Right cardiac atrium (tissue), 5 donors: ENCODE data around the gene TRIM17. TPM values are rescaled to one million over a fixed set of nuclear protein-coding genes. Genes with fewer than 3 reads are reported as not detected.
A peak's percentile ranks its signal among the peaks of the same experiment; 100 is the strongest.

Source experiments
- ATAC-seq, 2 donors: fragments of 200-7000 bp; cut with Tn5 transposase; one replicate each; pipeline versions ENCODE4 v1.8.0 to v1.9.1; 2020; ENCODE audit warnings: moderate library complexity in 2 of 2, mild to moderate bottlenecking in 1 of 2
- DNase-seq, 3 donors: peaks; one replicate each; pipeline ENCODE4 v3.0.0-alpha.2; 2020
- H3K27ac ChIP-seq: one replicate; pipeline ENCODE4 v1.5.1; 2013; ENCODE audit warnings: mild to moderate bottlenecking, low read length, control low read depth, moderate library complexity
- H3K27me3 ChIP-seq: one replicate; pipeline ENCODE4 v1.6.1; 2013; ENCODE audit not compliant: control insufficient read depth, insufficient read depth
- H3K4me1 ChIP-seq: one replicate; pipeline ENCODE4 v1.6.1; 2013; ENCODE audit warnings: low read length; ENCODE audit not compliant: control insufficient read depth, insufficient read depth
- H3K4me3 ChIP-seq: one replicate; pipeline ENCODE4 v1.5.1; 2013; ENCODE audit warnings: low read length, control low read depth
- H3K9me3 ChIP-seq: one replicate; pipeline ENCODE4 v1.6.1; 2013; ENCODE audit warnings: low read length; ENCODE audit not compliant: control insufficient read depth
- WGBS: extraction: QIAGEN DNeasy Blood & Tissue Kit; methylation state at CpG from one replicate; pipeline ENCODE4 v1.1.7; 2013; 5-methylcytosine and 5-hydroxymethylcytosine counted together
- intact Hi-C, 4 donors: fragments of 100-400 bp; cut with DNase I; formaldehyde crosslinking; loops; one replicate each; pipeline versions ENCODE4 v1.11.0 to v1.14.0; 2022 to 2023
- polyA plus RNA-seq: library from polyadenylated mRNA; stranded (reverse); fragments of 200-250 nt; gene quantifications from one replicate; pipeline ENCODE4 v1.2.3, GENCODE V29; 2013
- total RNA-seq, 4 donors: library from RNA; stranded (reverse); fragmentation: NEBNext Ultra II Directional; extraction: Animal tissue kit (Norgen Biotek cat#: 25700); gene quantifications; one replicate each; pipeline ENCODE4 v1.2.1, GENCODE V29; 2021
- donor health status: healthy with polysubstance abuse.
- donor health status: DM: no; HTN: yes; CAD: no.
- donor health status: DM: no; HTN: no; CAD: no.
- donor health status: DM: no; HTN: yes; CAD: no; lungs with severe emphysema.
- donor health status: DM: yes; HTN: yes; CAD: no.

TRIM17 gene
- total and polyA plus RNA-seq, 5 donors = 0.41 to 2.4 (median 0.83) TPM

DNA sequence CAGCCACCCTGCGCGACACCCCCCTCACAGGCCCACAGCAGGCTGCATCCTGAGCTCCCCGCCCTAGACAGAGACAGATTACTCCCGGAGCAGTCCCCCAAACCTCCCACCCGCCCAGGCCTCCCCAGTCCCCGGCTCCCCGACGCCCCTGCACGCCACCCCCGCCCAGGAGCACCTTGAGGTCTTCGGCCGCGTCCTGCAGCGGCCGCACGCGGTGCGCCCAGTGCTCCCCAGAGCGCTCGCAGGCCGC is 10.8 kb downstream of the TRIM17 start:
- ATAC-seq (peak in 1 of 2 donors; percentile 14), DNase-seq (peak in 2 of 3 donors; percentile 23 to 66)
- Histone ChIP-seq H3K4me1 (peaks cover 9% of the 10 kb centered on the region), H3K4me3 (peak overlapping the region; percentile 73), H3K27me3 (no peaks in the 10 kb centered on the region), H3K9me3 (no peaks in the 10 kb centered on the region), H3K27ac (no peak overlapping the region)
- intact Hi-C loops = no loop called here
- under 1% methylated on average over 21 of the region's 21 CpGs for WGBS

DNA sequence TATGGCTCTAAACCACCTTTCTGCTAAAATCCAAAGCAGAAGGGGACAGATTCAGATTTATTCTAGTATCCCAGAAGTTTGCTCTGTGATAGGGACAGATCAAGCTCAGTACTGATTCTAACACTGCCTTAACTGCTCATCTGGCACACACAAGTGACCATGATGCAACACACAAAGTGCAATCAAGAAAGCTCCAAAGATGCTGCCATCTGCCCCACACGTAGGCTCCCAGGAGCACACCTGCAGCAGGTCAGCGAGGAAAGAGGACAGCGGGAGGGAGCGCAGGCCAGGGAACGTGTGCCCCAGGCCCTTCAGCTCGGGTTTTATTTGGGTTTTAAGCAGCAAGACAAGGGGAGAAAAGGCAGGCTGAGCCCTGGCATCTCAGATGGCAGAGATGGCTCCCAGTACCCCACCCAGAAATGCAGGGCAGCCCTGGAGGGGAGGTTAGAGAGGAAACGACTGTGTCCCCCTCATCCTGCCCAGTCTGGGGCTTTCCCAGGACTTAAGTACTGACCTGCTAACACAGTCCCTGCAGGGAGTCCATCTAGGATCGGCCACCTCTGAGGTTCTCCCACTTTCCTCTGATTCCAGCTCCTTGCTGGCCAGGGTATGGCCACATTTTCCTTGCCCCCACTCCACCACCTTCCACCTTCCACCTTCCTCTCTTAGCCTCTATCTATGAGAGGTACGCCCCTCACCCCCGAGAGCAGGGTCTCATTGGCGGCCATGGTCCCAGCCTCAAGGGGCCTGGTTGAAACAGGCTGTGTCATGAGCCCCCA is 11.3 kb downstream of the TRIM17 start:
- 29% methylated on average over 11 of the region's 11 CpGs for WGBS
- H3K27ac ChIP-seq = no peak overlapping the region
- intact Hi-C loops = no loop called here

DNA sequence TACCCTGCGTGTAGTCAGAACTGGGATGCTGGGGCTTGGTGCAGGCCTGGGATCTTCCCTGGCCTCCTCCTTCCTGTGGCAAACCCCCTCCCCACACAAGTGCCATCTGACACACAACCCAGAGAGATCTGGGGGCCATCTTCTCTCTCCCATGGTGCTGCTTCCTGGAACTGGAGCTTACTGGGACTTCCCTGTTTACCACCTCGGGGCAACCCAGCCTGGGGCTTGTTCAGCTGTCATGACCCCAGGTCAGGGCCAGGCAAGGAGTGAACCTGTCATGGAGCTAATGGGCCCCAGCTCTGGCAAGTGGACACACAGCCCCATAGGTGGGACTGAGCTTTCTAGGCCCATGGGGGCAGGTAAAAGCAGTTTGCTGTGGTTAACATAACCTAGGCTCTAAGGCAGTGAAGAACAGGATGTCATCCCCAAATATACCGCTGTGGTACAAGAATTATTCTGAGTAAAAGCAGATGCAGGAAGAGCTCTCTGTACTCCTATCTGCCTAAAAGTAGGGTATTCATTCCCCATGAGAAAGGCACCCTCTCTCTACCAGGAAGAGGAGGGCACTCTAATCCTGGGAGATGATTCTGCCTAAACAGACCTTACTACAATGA is 12.4 kb downstream of the TRIM17 start:
- ATAC-seq (no peak), DNase-seq (no peak)
- Histone ChIP-seq H3K9me3 (no peaks in the 10 kb centered on the region), H3K4me1 (peaks cover 9% of the 10 kb centered on the region), H3K4me3 (no peak overlapping the region), H3K27me3 (no peaks in the 10 kb centered on the region), H3K27ac (no peak overlapping the region)
- intact Hi-C loops = loop anchor here in 1 of 4 donors (5.0 kb wide), 1 partner anchor 287 kb away; no protein-coding TSS in a partner anchor
- WGBS = 82% methylated on average over 3 of the region's 3 CpGs

More for the DNA sequence above, 11.3 kb downstream of the TRIM17 start:
- peaks cover 9% of the 10 kb centered on the region for H3K4me1 ChIP-seq
- H3K9me3 ChIP-seq = no peaks in the 10 kb centered on the region
- peak overlapping the region; percentile 73 for H3K4me3 ChIP-seq
- H3K27me3 ChIP-seq = no peaks in the 10 kb centered on the region
- no peak for ATAC-seq
- DNase-seq = no peak

DNA sequence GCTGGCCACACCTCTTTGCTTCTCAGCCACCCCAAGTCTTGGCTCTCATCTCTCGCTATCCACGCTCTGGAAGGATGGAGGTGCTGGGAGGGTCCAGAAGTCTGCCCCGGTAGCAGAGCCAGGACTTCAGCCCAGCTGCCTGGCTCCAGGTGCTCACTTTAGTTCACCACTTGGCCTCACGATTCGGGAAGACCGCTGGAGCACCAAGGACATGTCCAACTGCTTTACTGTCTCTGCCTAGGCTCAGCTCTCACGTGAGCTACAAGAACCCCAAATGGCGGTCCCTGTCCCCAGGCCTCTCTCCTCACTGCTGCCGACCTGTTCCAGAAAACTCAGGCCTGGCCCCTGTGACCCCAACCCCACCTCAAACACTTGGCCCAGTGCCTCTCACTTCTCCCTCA is 13.4 kb downstream of the TRIM17 start:
- DNase-seq = no peak
- no peak overlapping the region for H3K27ac ChIP-seq
- H3K4me3 ChIP-seq = no peak overlapping the region
- peaks cover 9% of the 10 kb centered on the region for H3K4me1 ChIP-seq
- H3K9me3 ChIP-seq = no peaks in the 10 kb centered on the region
- intact Hi-C loops = loop anchor here in 1 of 4 donors (5.0 kb wide), 1 partner anchor 286 kb away; no protein-coding TSS in a partner anchor
- no peak for ATAC-seq
- 91% methylated on average over 9 of the region's 9 CpGs for WGBS
- no peaks in the 10 kb centered on the region for H3K27me3 ChIP-seq

DNA sequence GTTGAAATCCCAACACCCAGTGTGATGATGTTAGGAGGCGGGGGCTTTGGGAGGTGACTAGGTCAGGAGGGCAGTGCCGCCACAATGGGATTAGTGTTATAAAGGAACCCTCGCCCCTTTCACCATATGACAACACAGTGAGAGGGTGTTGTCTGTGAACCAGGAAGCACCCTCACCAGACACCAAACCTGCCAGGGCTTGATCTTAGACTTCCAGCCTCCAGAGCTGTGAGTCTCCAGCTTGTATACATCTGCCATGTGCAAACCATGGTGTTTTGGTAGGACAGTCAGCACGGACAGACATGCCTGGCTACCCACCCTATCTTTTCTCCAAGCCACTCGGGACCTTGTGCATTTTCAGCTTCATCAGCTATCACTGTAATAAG is 14.0 kb downstream of the TRIM17 start:
- Histone ChIP-seq H3K27ac (no peak overlapping the region), H3K9me3 (no peaks in the 10 kb centered on the region), H3K4me3 (no peak overlapping the region), H3K27me3 (no peaks in the 10 kb centered on the region), H3K4me1 (peaks cover 9% of the 10 kb centered on the region)
- WGBS = 93% methylated on average over 5 of the region's 5 CpGs
- intact Hi-C loops = loop anchor here in 1 of 4 donors (5.0 kb wide), 1 partner anchor 285 kb away; no protein-coding TSS in a partner anchor
- ATAC-seq (no peak), DNase-seq (no peak)

DNA sequence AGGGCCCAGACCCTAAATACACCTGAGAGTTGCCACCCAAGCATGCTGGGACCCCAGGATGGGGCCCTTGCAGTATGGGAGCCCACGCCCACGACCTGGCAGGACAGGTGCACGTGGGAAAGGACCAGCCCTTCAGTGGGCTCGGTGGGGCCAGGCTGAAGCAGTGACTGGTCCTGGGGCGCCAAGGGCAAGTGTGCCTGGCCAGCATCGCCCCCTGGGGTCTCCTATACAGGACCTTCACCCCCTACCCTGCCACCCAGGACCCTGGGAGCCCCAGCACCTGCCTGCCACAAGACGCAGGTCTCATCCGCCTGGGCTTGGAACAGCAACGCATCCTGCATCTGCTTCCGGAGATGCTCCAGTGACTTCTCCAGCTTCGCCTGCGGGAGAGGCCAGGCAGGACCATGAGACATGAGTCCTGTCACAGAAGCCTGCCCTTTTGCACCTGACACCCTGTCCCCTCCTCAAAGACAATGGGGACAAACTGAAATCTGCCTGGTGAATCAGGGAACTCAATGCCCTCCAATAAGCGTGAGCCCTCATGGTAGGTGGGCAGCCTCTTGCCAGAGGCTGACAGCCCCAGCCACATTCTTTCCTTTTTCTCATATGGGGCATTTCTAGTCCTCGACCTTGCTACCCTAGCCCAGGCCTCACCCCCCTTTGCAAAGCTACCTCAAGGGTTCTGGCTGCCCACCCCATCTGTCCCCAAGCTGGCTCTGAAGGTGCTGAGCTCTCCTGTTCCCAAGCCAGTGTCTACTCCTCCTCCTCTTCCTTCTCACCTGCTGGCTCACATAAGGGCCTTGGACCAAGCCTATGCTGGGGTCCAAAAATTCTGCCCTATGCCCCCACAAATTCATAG is 14.7 kb downstream of the TRIM17 start:
- Histone ChIP-seq H3K27me3 (no peaks in the 10 kb centered on the region), H3K4me1 (peaks cover 9% of the 10 kb centered on the region), H3K9me3 (no peaks in the 10 kb centered on the region), H3K27ac (no peak overlapping the region), H3K4me3 (no peak overlapping the region)
- intact Hi-C loops = loop anchor here in 1 of 4 donors (5.0 kb wide), 1 partner anchor 285 kb away; no protein-coding TSS in a partner anchor
- DNase-seq (no peak), ATAC-seq (no peak)
- WGBS = 93% methylated on average over 14 of the region's 14 CpGs

DNA sequence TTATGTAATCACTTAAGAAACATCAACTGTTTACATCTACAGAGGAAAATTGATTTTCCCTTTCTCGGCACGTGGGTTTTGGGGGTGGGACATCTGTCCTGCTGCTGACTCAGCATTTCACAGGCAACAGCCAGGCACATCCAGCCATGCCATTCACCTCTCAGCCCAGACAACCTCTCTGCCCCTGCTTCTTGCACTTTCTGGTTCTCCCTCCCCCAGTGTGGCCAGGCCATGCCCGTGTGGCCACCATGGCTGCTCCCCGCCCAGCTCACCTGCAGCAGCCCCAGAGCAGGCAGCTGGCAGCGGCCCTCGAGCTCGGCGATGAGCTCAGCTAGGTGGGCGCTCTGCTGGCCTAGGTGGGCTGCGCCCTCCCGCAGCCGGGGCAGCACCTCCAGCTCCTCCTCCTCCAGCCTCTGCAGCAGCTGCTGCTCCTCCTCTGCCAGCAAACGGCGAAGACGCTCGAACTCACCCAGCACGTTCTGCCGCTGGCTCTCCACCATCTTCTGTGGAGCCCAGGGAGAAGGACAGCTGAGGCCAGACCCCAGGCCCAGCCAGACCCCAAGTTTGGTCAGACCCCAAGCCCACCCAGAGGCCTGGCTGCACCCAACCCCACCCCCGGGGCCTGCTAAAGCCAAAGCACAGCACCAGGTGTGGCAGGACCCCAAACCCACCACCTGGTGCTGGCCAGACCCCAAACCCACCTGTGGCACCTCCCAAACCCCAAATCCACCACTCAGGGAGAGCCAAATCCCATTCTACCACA is 15.8 kb downstream of the TRIM17 start:
- WGBS = 90% methylated on average over 19 of the region's 19 CpGs
- H3K4me3 ChIP-seq = no peak overlapping the region
- no peaks in the 10 kb centered on the region for H3K27me3 ChIP-seq
- DNase-seq (no peak), ATAC-seq (no peak)
- no peak overlapping the region for H3K27ac ChIP-seq
- H3K4me1 ChIP-seq = peaks cover 9% of the 10 kb centered on the region
- H3K9me3 ChIP-seq = no peaks in the 10 kb centered on the region
- intact Hi-C loops = loop anchor here in 1 of 4 donors (5.0 kb wide), 1 partner anchor 284 kb away; no protein-coding TSS in a partner anchor

DNA sequence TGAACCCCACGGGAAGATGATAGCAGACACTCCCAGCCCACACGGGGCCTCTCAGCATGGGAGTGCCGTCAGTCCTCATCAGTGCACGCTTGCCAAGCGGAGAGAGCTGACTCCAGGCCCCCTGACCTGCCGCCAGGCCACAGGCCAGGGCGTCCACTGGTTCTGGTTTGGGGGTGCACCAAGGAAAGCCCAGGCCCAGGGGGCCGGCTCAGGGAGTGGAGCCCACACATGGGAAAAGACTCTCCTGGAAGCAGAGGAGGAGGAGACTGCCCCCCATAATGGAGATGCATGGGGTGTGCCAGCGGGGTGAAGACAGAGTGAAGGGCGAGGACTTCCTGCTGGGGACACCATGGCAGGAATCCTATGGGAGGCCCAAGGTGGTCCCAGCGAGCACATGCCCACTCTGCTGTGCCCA is 16.4 kb downstream of the TRIM17 start:
- no peak for DNase-seq
- 88% methylated on average over 11 of the region's 11 CpGs for WGBS
- intact Hi-C loops = loop anchor here in 1 of 4 donors (5.0 kb wide), 1 partner anchor 283 kb away; no protein-coding TSS in a partner anchor

DNA sequence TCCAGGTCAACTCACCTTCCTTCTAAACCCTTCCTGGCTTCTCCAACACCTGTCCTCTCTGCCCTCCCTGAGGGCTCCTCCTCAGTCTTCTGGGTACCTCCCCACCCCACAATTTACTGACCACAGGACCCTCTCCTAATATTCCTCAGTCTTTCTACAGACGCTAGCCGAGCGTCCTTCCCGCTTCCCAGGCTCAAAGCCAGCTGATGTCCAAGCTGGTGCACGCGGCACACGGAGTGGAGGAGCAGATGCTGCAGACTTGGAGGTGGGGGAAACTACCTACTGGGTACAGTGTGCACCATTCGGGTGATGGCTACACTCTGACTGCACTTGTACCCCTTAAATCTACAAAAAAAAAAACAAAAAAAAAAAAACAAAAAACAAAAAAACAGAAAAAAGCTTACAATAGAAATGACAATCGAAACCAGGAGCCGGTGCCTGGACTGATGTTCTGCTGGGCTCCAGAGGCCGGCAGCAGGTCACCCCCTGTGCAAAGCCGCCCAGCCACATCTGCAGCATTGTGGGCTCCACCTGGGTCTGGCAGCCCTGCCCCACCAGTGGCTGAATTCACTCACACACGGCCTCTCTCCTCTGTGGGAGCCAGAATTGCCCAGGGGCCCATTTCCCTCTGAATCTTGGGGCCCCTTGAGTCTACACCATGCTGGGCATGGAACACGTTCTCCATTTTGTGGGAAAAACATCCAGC is 17.0 kb downstream of the TRIM17 start:
- intact Hi-C loops = loop anchor here in 1 of 4 donors (5.0 kb wide), 1 partner anchor 282 kb away; no protein-coding TSS in a partner anchor
- DNase-seq (no peak), ATAC-seq (no peak)
- H3K9me3 ChIP-seq = no peaks in the 10 kb centered on the region
- H3K27ac ChIP-seq = no peak overlapping the region
- H3K4me3 ChIP-seq = no peak overlapping the region
- 91% methylated on average over 14 of the region's 14 CpGs for WGBS
- H3K4me1 ChIP-seq = no peaks in the 10 kb centered on the region
- H3K27me3 ChIP-seq = no peaks in the 10 kb centered on the region

More for the DNA sequence above, 16.4 kb downstream of the TRIM17 start:
- Histone ChIP-seq H3K27ac (no peak overlapping the region), H3K9me3 (no peaks in the 10 kb centered on the region), H3K27me3 (no peaks in the 10 kb centered on the region), H3K4me1 (peaks cover 4% of the 10 kb centered on the region), H3K4me3 (no peak overlapping the region)
- ATAC-seq = no peak
